GM18519 (cell line): Measurements from ENCODE around the gene FCHSD1.

Experiments used
- ATAC-seq: cut with Tn5 transposase; IDR thresholded peaks from one replicate; pipeline ENCODE4 v1.9.1; 2021; ENCODE audit warnings: mild to moderate bottlenecking, moderate library complexity; ENCODE audit not compliant: unreplicated experiment, low FRiP score

The FCHSD1 gene

DNA sequence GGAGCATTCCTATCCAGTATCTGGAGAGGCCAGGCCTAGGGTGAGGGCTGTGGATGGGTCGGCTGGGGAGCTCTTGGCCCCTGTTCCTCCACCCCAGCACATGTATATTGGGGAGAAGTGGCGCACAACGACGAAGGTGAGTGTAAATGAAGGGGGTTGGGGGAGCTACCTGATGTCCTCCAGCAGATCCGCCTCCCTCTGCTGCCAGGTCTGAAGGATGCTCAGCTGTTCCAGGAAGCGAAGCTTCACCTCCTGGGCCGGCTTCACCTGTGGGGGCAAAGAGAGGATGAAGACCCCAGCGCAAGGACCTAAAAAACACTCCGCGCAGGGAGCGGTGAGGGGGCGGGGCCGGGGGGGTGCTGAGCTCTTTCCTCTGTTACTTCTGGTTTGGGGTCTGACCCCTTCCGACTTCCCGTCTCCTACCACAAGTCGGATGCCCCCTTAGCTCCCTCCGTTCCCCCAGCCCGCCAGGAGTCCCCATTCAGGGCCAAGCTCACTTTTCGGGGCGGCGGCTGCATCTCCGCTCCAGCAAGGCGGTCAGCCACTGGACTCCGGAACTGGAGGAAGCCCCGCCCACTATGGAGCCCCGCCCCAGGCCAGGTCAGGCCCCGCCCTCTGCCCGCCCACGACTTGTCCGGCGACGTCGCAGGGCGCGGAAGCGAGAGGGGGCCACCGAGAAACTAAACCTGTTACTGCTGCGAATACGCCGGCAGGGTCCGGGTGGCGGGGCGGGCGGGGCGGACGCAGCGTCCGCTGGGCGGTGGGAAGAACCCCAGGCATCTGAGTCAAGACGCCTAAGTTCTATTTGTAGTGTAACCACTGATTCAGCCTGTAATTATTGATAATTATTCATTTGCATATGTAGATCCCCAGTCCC lies at the start of gene FCHSD1:
FCHSD1 (minus strand) TSS at position 568 of the 877 bp plus-strand sequence; CDS start at position 518, 50 bp downstream.
- ATAC-seq: peak; percentile 73

DNA sequence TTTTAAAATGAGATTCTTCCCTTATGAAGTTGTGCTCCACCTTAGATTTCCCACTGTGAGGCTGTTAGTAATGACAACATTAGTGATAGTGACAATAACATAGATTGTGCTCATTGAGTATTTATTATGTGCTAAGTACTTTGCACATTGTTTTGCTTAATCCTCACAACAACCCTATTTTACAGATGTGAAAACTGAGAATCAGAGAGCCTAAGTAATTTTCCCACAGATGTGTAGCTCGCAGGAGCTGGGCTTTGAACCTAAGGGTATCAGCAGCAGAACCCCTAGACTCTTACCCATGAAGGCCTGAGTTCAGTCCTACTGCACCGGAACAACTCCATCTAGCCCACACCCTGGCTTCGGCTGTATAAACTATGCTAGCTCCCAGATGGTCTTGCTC lies 46.4 kb upstream of the FCHSD1 start:
- ATAC-seq: no peak

DNA sequence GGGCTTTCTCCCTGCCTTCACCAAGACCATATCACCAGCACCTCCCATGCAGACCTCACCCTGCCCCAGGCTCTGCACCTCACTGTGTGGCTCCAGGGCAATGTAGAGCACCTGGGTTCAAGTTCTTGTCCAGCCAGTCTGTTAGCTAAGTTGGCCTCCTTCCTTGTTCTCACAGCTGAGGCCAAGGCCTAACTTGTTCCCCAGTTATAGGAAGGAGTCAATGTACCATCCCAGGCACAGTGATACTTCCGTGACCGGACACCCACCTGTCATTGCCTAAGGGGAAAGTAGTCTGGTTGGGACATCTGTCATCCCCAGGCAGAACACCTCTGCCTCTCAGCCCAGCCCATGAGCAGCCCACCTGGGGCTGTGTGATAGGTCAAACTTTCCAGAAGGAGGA lies 45.2 kb upstream of the FCHSD1 start:
- ATAC-seq: no peak

DNA sequence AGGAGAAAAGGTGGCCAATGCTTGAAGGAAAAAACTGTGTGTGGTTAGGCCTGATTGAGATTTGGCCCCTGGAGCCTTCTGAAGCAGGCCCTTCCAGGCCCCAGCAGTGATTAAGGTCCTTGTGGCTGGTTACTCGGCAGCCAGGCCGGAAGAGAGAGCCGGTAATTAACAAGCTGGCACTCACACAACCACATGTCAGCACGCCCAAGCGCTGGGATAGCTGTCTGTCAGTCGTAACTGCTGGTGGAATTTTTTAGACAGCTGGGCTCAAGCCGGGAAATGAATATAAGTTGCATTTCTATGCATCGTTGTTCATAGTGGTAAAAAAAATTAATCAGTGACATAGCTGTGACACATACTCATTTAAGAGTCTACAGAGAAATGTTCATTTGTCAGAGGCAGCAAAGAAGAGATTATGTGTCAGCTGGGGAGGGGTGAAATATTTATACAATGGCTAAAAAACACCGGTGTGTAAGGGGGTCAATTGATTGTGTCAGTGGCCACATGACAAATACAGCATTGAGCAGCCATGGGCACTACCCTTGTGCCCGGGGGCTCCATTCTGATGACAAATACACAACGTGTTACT lies 44.5 kb upstream of the FCHSD1 start:
- no peak for ATAC-seq

DNA sequence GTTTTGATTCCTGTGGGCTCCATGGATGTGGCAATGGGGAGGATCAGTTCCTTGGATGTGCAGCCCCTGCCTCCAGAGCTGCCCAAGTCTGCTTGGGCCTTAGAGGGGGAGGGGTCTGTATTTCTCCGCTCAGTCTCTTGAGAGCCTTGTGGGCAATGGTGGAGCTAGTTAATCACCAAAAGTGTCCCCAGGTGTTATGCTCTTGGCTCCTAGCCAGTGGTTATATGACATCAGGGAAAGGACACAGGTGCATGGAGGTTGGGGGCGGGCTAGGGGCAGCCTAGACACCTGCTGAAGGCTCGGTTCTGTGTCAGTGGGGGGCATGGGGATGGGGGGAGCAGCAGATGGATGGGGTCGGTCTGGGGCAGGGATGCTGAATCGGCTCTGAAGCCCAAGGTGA lies 43.3 kb upstream of the FCHSD1 start:
- no peak for ATAC-seq

DNA sequence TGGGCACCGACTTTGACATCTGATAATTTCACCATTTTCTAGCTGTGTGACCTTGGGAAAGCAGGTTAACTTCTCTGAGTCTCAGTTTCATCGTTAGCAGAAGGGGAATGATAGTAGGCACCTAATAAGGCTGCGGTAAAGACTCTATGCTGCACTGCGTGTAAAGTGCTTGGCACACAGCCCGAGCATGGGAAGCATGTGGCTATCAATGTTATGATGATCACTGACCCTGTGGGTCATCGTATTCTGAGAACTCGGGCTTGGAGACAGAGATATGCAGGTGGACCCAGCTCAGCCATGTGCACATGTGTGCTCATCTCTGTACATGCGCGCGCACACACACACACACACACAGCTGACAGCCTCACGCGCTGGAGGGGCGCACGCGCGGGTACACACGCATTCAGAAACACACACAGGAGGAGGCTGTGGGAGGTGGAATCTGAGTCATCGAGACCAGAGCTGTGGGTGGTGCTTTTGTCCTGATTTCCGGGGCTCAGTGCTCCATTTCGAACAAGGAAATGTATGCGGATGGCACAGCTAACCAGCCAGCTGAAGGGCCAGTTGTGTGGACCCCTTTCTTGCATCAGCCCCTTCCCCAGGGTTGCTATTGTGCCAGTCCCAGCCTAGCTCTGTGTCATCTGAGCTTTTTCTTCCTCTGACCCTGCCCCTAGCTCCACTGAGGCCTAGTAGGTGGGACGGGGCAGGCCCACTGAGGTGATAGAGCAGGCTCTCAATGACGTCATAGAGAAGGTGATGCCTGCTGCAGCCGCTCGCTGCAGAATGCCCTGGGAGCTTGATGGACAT lies 41.9 kb upstream of the FCHSD1 start:
- no peak for ATAC-seq

DNA sequence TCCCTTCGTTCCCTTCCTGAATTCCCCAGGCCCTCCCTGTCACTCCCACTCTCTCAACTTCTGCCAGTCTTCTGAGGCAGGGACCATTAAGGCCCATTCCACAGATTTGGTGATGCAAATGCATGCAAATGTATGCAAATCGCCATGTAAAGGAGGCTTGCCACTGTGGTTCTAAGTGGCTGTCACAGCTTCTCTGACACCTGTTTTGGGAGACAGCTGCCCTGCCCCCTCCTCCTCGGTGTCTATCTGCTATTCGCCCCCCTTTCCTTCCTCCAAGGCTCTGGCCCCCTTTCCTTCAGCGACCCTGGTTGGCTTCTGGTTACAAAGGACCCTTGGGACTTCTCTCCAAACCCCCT lies 41.3 kb upstream of the FCHSD1 start:
- ATAC-seq: no peak

DNA sequence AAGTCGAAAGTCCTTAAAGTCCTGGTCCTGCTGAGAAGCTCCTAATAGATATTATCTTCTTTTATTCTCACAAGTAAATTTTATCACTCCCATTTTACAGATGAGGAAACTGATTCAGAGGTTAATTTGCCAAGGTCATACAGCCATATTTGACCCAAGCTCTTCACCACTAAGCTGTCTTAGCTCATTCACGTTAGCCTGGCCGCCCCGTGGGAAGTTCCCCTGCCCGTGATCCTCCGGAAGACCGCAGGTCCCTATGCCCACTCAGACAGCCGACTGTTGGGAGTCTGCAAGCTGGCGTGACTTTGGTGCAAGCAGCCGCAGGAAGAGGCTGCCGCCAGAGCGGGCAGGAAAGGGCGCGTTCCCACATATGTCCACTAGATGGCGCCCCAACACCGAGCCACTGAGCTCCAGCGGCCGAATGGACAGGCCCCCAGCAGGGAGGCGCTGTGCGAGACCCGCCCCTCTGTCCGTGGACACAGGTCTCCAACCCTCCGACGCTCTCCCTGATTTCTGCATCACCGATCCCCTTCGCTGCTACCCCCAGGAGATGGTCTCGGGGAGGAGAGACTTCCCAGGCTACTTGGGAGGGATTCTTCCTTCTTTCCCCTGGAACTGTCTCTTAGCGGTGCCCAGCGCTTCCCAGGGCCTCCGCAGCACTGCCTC lies 40.8 kb upstream of the FCHSD1 start:
- ATAC-seq: peak; percentile 68

DNA sequence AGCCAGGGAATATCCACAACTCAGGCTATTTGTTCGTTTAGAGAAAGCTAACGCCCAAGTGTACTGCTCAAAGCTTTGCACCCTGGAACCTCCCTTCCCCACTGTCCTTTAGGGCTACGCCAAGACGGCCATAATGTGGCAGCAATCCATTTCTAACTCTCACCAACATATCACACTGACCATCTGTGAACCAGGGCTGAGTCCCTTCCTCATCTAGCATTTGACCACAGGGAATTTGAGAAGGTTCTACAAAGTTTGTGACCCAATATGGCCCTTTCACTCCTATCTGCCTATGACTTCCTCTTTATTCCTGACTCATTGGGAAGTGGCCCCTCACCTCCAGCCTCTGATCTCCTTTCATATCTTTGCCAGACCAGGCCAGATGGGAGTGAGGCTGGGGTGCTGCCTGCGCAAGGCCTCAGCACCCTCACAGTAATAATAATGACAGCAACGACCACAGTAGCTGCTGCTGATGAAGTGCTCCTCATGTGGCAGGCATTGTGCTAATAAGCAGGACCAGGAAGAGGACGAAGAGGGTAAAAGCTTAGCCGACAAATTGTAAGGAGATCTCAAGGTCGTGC lies 40.2 kb upstream of the FCHSD1 start:
- no peak for ATAC-seq

DNA sequence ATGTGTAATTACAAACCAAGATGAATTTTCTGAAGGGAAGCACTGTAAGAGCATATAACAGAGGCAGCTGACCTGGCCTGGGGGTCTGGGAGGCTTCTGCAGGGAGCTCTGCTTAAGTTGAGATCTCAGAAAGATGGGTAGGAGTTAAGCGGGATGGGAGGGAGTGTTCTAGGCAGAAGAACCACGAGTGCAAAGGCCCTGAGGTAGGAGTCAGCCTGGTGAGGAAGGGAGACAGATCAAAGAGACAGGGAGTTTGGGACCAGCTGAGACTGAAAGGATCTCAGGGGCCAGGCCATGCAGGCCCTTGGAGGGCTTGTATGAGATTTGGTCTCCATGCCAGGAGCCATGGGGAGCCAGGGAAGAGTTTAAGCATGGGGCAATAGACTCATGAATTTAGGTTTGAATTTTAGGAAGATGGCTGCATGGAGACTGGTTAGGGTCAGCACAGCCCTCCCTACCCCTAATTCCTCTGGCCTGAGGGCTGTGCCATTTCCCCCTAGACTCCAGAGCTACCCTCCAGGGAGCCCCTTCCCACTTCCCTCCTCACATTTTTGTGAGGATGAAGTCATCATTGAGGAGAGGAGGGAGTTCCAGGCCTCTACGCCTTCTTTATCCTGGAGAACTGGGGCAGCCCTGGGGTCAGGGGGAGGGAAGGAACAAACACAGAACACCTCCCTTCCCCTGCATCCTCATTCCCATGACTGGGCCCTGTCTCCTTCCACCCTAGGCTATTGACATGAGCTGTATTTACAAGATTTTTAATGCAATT lies 35.6 kb upstream of the FCHSD1 start:
- no peak for ATAC-seq

DNA sequence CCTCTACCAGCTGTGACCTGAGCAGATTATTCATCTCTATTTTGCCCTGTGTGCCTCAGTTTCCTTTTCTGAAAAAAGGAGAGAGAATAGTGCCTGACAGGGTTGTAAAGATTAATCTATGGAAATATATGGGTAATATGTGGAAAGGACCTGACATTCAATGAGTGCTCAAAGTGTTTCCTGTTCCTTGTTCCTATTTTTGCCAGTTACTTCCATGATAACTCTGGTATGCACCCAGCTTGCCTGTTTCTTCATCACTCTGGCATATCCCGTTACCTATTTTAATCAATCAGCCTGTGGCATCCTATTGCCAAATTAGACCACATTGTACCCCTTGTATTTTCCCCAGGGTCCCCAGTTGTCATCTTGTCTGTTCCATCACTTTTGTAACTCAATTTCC lies 34.4 kb upstream of the FCHSD1 start:
- ATAC-seq: no peak

DNA sequence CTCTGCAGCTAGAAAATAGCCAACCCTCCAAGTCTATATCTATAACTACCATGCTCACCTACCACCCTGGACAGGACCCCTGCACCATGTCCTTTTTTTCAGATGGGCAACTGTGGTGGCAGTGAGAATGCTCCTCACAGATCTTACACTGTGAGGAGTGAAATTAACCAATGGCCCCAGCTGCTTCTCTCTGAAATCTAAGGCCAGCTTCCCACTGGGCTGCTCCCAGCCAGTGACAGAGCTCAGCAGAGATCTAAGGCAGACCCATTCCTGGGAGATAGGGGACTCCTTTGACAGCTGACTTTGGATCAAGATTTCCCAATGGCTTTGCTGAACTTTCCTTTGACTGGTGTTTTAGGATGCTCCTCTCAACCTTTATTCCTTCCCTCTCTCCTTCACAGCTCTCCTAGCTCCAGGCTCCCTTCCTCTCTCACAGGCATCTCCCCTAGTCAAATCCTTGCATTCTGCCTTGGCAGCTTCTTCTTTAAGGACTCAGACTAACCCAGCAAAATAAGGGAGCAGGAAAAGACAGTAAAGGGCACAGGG lies 32.5 kb upstream of the FCHSD1 start:
- no peak for ATAC-seq

DNA sequence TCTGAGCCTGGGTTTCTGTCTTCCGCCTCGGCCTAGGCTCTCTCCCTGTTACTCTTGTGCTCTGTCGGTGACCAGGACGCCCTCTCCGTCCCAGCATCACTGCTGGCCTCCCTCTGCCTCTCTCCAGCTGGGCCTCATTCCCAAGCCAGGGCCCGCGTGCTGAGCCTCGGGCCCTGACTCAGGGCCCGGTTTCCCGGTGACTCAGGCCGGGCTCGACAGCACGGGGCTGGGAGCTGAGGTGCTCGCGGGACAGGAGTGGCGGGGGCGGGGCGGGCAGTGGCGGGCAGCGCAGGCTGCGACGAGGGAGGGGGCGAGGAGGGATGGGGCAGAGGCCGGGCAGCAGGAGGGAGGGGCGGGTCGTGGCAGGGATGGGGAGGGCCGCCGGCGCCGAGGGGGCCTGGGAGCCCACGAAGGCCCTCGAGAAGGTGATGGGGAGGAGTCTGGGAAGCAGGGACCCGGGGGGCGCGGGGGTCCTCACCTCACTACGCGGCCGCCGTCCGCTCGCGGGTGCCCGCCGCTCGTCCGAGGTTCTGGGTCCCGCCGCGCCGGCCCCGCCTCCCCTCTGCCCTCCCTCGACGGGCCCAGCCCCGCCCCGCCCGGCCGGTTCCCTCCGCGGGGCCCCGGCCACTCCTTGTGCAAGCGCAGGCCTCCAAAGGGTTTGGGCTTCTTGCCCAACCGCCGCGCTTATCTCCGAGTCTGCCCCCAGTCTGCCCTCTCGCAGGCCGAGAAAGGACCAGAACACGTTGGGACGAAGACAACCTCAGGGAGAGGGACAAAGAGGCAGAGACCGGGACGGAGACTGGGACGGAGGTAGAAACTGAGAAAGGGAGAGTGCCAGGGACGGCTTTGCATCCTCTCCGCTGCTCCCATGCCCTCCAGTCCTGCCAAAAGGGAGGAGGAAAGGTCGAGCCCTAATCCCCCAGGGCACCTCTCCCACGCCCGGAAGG lies 30.8 kb upstream of the FCHSD1 start, which contains the start of gene ARAP3:
ARAP3 (minus strand) TSS at position 536 of the 947 bp plus-strand sequence. CDS start 1,744 bp downstream, outside the sequence.
- no peak for ATAC-seq

DNA sequence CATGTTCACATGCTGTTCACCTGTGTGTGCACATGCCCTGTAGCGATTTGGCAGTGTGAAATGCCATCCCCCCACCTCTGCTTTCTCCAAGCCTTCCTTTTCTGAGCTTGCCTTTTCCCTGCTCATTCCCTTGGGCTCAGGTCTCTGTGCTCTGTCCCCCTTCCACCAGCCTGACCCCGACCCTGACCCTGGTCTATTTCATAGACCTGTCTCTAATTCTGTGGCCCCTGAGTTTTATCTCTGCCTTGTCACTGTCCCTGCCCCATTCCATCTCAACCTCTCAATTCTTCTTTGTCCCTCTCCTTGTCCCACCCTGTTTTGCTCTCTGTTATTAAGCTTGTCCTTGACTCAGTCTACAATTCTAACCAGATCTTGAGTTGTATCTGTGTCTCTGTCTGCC lies 30.1 kb upstream of the FCHSD1 start:
- no peak for ATAC-seq

DNA sequence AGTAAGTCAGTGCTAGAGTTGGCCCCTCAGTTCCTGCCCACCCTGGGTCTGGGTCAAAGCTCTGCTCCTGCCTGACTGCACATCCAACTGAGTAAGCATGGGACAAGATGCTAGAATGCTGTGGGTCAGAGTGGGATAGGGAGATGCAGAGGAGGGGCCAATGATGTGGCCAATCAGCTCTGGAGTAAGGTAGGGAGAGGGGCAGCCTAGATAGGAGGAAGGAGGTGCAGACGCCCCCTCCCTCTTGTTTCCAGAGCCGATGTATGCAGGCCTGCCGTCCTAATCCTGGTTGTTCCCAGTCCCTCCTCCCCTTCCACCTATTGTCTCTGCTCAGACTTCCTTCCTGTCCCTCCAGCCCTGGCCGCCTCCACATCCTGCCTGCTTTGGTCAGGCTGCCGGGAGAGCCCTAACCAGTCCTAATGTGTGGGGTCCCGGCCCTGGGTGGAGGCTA lies 29.6 kb upstream of the FCHSD1 start:
- ATAC-seq: no peak

DNA sequence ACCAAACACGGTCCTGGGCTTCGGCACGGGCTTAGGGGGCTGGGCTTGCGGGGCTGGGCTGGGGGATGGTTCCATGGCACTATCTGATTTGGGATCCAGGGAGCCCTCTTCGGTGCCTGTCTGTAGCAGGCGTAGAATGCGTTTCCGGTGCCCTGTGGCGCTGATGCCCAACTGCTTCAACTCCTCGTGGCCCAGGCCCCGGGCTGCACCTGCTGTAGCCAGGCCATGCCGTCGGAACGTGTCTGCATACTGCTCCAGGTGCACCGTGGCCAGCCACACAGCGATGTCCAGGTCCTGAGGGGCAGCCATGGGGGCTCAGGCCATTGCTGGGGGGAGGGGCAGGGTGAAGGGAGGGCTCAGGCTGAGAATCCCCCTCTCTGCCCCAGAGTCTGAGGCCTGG lies 29.0 kb upstream of the FCHSD1 start:
- no peak for ATAC-seq

DNA sequence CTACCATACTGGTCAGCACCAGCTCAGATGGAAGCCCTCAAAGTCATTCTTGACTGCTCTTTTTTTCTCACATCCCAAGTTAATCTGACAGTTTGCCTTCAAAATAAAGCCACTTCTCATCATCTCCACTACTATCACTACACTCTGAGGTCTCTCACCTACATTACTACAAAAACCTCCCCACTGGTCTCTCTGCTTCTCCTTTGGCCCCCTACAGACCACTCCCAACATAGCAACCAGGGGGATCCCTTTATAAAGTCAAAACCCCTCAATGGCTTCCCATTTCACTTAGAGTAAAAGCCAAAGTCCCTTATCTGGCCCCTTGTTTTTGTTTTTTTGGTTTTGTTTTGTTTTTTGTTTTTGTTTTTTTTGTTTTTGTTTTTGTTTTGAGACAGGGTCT lies 26.2 kb upstream of the FCHSD1 start:
- no peak for ATAC-seq

DNA sequence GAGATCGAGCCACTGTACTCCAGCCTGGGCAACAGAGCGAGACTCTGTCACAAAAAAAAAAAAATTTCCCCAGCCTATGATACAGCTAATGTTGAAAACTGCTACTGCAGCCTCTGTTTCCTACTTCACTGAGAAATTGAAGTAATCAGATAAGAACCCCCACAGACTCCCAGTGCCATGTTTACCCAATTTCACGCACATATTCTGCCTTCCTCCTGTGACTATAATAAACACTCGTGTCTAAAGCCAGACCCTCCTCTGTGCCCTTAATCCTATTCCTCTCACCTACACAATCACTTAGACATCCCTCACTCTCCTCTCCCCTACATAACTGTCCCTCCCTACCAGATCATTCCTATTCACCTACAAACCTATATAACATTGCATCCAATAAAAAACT lies 24.5 kb upstream of the FCHSD1 start:
- ATAC-seq: no peak
